ENCODE measurements around the gene WIPF2.
A peak's percentile ranks its signal among the peaks of the same experiment; 100 is the strongest.
"Not testable (repeated sequence)": the region's sequence is repeated elsewhere in the genome, so short reads cannot be mapped to it uniquely, and the experiment has no call there.

WIPF2 gene

GRCh38 chr17:40191237-40192208 lies 27.6 kb upstream of the WIPF2 start:
- peak; percentile 93 for DNase-seq (ENCODE audit: low spot score)

GRCh38 chr17:40192961-40193360 lies 26.1 kb upstream of the WIPF2 start:
- DNase-seq (ENCODE audit: low spot score): no peak

- no peak for DNase-seq (ENCODE audit: low spot score)
These were observed 24.3 kb upstream of the WIPF2 start for GRCh38 chr17:40194821-40195220.

- DNase-seq (ENCODE audit: low spot score): no peak
These were observed 21.6 kb upstream of the WIPF2 start for GRCh38 chr17:40197550-40197949.

- DNase-seq (ENCODE audit: low spot score): not testable (repeated sequence)
These were observed 21.1 kb upstream of the WIPF2 start for GRCh38 chr17:40197965-40198456.

- DNase-seq (ENCODE audit: low spot score): no peak
These were observed 20.5 kb upstream of the WIPF2 start for GRCh38 chr17:40198576-40198975.

GRCh38 chr17:40203131-40203530 lies 16.0 kb upstream of the WIPF2 start:
- DNase-seq (ENCODE audit: low spot score): no peak

GRCh38 chr17:40206193-40206592 lies 12.9 kb upstream of the WIPF2 start:
- not testable (repeated sequence) for DNase-seq (ENCODE audit: low spot score)

- no peak for DNase-seq (ENCODE audit: low spot score)
These were observed 9.6 kb upstream of the WIPF2 start for GRCh38 chr17:40209404-40210093.

GRCh38 chr17:40213914-40214313 lies 5.2 kb upstream of the WIPF2 start:
- DNase-seq (ENCODE audit: low spot score): not testable (repeated sequence)

- no peak for DNase-seq (ENCODE audit: low spot score)
These were observed 931 bp upstream of the WIPF2 start for GRCh38 chr17:40218006-40218739.

- DNase-seq (ENCODE audit: low spot score): peak; percentile 94
These were observed 662 bp downstream of the WIPF2 start for GRCh38 chr17:40219594-40220338.

- DNase-seq (ENCODE audit: low spot score): no peak
These were observed 5.8 kb downstream of the WIPF2 start for GRCh38 chr17:40224718-40225550.

GRCh38 chr17:40229146-40229545 lies 10.0 kb downstream of the WIPF2 start:
- DNase-seq (ENCODE audit: low spot score): not testable (repeated sequence)

- DNase-seq (ENCODE audit: low spot score): no peak
These were observed 11.6 kb downstream of the WIPF2 start for GRCh38 chr17:40230670-40231069.

GRCh38 chr17:40231928-40232327 lies 12.8 kb downstream of the WIPF2 start:
- not testable (repeated sequence) for DNase-seq (ENCODE audit: low spot score)

- no peak for DNase-seq (ENCODE audit: low spot score)
These were observed 22.2 kb downstream of the WIPF2 start for GRCh38 chr17:40241252-40241834.

GRCh38 chr17:40242774-40243173 lies 23.7 kb downstream of the WIPF2 start:
- DNase-seq (ENCODE audit: low spot score): no peak

- DNase-seq (ENCODE audit: low spot score): no peak
These were observed 24.7 kb downstream of the WIPF2 start for GRCh38 chr17:40243761-40244160.

GRCh38 chr17:40244255-40244654 lies 25.2 kb downstream of the WIPF2 start:
- no peak for DNase-seq (ENCODE audit: low spot score)
